HG03342 (cell line): ENCODE measurements around the gene FOXP1.

Experiments
- ATAC-seq: cut with Tn5 transposase; IDR thresholded peaks from one replicate; pipeline ENCODE4 v1.9.1; 2021; ENCODE audit warnings: mild to moderate bottlenecking, moderate library complexity; ENCODE audit not compliant: unreplicated experiment

FOXP1 gene

GRCh38 chr3:71587958-71588357, 4.4 kb upstream of the FOXP1 start:
- ATAC-seq = no peak

DNA sequence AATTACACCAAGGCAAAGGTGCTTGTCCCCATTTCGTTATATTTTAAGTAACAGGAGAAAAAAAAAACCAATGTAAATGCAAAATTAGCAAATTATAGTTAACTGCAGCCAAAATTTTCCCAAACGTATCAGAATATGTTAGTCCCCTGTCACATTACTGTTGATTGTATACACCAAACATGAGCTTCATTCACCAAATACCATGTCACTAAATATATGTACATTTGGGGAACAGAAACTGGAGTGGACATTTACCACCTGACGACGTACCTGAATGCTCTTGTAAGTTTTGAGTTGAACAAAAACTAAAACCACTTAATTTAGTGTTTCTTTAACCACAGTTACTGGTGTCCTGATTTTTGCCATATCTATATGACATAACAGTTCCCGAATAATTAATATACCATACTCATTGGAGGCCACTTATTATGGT, 3.3 kb upstream of the FOXP1 start:
- ATAC-seq = no peak

- no peak for ATAC-seq
Observed at GRCh38 chr3:71585887-71586809, 2.6 kb upstream of the FOXP1 start.

DNA sequence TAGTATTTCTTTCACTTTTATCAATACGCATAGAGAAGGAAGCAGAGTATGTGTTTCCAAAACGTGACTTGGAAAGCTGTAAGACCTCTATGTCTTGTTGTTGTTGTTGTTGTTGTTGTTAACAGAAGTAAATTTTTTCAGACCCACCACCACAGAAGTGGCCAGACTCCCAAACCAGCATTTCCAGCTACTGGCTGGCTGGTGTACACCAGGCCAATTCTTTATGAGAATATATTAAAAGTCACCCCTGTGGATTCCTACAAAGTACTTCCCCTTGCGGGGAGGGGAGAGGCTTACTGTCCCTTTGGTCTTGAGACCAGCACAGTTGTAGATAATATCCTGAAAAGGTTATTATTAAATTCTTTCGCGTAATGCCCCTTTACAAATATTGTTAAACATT, 1.6 kb upstream of the FOXP1 start:
- no peak for ATAC-seq

DNA sequence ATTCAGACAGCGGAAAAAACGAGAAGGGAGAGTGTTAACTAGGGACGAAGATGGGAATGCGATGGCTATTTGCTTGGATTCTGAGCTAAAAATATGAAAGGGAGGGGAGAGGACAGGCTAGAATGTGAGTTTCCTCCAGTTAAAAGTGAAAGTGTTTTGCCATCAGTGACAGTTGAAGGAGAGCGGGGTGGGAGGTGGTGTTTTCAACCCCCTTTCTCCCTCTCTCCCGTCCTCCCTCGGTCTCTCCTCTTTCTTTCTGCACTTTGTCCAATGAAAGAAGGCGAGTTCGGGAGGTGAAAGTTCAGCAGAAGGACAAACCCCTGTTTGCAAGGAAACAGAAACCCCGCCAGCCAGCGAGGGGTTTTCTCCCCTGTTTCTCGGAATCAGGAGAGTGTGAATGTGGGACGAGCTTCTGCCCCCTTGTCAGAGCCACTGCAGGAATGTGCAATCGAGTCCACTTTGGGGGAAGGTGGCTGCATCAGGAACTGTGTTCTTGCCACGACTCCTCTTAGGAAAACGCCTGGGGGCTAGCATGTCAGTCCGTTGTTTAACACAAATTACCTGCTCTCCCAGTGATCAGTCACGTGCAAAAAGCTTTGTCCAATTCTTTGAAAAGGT, 975 bp upstream of the FOXP1 start:
- ATAC-seq = no peak

DNA sequence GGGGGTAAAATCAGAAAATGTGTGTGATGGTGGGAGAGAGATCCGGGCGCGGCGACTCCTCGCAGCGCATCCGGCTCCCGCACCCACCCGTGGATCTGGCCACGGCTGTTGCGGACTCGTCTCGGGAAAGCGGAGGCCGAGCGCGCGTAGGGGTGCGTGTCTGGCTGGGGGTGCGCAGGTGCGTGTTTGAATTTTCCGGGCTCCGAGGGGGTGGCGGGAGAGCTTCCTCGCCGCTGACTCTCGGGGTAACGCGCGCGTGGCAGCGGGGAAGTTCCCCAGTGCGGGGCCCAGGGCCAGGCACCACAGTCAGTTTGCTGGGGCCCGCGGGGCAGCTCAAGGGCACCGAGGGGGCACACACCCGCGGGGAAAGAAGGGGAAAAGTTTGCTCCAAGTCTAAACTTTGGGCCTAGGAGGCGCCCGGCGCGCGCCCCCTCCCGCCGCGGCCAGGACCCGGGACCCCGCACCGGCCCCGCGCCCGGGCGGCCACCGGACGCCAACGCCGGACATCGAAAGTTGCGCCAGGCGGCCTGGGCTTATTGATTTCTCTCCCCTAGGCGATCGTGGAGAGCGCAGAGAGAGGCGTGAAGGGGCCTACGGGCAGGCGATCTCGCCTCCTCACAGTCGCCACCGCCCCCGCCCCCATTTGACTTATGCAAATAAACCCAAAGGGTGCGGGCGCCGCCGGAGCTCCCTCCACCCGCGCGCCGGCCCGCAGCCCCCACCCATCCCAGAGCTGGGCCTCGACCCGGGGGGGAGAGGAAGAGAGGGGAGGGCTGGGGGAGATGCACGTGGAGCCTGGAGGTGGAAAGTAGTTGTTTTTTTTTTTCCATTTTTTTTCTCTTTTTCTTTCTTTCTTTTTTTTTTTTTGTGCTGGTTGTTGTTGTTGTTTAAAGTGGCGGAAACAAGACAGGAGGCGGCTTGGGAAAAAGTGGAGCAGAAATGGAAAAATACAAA, 639 bp downstream of the FOXP1 start:
- ATAC-seq = no peak

DNA sequence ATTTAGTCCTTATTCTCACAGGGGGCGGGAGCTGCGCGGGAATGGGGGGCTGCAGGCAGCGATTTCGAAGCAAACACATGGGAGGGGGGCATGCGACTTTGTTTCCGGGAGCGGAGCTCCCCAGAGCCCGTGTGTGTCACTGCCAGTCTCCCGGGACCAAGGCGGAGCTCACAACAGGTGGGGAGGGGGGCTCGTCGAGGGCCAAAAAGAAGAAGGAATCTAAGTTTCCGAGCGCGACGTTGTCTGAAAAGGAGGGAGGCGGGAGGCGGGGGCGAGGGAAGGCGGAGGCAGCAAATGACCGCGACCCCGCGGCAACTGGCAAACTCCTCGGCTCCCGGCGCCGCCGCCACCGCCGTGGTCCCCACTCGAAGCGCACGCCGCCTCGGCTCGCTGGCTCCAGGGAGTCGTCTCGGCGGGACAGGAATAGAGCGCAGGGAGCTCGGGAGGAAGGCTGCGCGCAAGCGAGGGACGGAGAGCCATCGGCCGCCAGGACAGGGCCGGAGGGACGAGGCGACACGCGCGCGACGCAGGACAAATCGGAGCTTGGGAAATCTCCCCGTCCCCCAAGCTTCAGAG, 1.4 kb downstream of the FOXP1 start:
- ATAC-seq = no peak

GRCh38 chr3:71581457-71582035, 2.0 kb downstream of the FOXP1 start:
- ATAC-seq = no peak

DNA sequence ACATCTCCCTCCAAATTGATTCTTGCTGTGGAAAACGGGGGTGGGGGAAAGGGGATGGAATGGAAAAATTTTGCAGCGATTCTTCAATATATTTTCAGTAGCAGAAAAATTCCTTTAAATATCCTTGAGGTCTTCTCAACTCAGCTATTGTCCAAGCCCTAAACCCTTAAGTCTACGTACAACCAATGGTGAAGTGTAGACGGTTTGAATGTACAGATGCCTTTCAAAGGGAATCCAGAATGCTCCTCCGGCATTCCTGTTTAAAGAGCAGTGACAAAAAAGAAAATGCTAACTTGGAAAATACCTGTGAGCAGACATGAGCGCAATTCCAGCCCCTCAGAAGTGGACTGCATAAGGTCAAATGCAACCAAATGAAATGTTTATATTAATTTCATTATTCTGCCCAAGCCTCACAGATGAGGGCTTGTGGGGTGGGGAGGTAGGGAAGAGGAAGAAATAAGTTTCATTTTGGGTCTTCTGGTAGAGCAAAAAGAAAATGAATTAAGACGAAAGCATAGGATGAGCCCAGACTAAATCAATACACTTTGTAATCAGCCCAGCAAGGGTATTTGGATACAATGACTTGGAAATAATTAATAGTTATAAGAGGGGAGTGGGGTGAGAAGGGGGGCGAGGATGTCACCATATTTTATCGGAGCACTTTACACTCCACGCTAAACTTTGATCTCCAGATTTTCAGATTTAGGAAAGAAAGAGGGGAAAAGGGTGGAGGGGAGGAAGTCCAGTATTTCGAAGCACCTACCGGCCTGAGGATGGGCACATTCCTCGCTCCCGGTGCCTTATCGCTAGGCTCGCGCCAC, 2.7 kb downstream of the FOXP1 start:
- no peak for ATAC-seq

- no peak for ATAC-seq
Observed at GRCh38 chr3:71579935-71580406, 3.6 kb downstream of the FOXP1 start.

- ATAC-seq = no peak
Observed at GRCh38 chr3:71579326-71579934, 4.1 kb downstream of the FOXP1 start.

DNA sequence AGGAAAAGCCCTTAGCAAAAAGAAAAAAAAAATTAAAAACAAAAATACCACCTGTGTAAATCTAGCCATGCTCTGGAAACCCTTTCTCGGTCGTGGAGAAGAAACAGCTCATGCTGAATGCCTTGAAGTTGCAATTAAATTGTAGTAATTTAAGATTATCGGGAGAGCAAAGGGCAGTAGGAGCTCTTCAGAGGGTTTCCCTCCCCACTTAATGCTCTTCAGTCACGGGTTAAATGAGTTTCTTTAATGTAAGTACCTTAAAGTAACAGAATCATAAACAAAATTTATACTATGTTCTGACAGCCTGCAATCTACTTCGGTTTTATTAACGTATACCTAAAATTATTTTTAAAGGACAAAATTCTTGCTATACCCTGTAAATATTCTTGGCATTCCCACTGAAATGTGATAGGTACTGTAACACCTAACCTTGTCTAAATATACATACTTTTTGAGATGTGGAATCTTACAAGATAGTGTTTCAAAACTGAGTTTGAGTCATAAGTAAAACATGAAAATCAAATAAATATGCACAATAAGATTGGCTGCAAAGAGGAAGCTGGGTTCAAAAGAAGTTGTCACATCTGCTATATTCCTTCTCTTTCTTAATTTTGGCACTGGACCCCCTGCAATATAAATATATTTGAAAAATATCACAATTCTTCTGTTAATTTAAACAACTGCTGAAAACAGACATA, 5.3 kb downstream of the FOXP1 start:
- no peak for ATAC-seq

DNA sequence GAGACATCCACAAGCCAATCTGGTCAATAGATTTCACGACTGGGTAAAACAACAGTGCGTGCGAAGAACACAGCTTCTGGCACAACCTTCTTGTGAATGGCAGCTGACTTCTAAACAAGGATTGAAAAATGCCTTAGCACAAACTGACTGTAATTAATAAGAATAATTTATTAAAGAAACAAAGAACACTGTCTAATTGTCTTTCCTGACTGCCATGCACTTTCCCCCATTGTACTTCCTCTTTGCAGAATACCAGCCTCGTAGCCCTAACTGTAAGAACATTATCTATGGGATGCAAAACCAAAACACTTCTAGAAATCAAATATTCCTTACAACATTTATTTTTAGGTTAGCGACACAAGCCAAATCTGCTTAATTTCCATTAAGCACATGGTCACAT, 6.5 kb downstream of the FOXP1 start:
- ATAC-seq = no peak

- ATAC-seq = no peak
Observed at GRCh38 chr3:71575433-71575832, 8.1 kb downstream of the FOXP1 start.

DNA sequence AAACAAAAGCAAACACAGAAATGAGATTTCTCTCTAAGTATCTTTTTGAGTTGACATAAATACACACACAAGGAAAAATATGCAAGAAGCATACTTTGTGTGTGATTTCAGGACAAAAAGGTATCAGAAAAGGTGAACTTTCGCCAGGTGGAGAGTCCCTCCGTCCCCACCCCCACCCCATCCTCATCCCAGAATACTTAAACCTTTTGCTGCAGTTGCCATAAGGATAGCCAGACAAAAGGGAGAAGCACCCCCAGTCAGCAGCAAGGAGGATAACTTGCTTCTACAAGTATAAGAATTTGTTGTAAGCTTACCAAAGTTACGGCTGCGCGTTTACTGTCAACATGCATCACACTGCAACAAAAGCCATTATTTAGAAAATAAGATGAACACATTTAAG, 10.3 kb downstream of the FOXP1 start:
- no peak for ATAC-seq

DNA sequence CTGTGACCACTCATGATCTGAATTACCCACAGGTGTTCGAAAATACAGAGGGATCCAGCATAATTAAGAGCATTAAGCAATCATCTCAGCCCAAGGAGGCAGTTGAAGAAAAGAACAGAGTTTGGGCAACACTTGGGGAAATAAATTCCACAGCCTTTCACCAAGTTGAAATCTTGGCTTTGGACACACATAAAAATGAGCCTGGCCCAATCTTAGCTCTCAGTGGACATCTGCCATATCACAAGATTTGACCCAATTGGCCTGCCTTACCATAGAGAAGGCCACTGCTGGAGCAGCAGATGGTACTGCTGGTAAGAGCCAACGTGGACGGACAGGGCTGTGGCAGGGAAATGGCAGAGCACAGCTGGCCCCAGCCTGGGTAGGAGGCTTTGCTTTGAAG, 13.0 kb downstream of the FOXP1 start:
- no peak for ATAC-seq

- ATAC-seq = no peak
Observed at GRCh38 chr3:71568207-71568606, 15.3 kb downstream of the FOXP1 start.

DNA sequence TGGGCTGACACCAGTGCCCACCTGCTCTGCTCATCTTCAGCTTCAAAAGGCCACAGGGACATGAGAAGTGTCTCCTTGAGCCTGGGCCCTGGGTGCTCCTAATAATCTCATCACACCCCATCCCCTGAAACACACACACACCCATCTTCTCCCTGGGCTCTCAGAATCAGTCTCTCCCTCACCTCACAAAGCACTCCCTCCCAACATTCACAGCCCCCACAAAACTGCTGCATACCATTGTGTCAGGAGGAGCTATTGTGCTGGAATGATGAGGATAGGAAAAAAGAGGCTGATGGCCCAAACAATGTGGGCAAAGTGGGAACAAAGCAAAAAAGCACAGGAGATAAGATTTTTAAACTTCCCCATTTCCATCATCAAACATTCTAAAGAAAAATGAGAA, 16.8 kb downstream of the FOXP1 start:
- ATAC-seq = no peak

DNA sequence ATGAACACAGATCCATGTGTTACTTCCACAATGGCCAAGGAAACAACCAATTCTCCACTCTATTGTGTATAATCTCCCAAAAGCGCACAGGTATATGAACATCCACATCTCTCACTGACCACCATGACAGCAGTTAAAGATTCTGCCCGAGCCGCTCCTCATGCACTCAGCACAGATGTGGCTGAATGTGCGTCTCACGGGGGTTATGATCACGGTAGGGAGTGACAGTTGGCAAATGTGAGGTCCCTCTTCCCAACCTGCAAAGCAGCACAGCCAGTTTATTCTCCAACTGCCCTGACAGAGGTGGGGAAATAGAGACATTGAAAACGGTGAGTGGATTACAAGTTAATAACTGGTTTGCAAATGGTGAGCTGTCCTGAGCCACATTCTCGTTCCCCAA, 17.6 kb downstream of the FOXP1 start:
- ATAC-seq = no peak
